ENCODE data around the gene MRPS16.

DNA sequence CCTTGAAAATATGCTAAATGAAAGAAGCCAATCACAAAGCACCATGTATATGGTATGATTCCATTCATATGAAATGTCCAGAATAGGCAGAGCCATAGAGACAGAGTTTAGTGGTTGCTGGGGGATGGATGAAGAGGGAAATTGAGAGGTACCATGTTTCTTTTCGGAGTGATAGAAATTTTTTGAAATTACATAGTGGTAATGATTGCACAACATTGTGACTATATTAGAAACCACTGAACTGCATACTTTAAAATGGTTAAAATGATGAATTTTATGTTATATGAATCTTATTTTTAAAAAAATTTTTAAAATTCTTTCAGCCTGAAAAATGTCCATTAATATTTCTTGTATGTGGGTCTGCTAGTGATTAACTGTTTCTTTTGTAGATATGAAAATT lies 31.5 kb downstream of the MRPS16 start:
- TF ChIP-seq POLR2AphosphoS5 (IDR thresholded peaks at IDR 0.05; ENCODE audit: low read depth, low read length) = no peak
- TF ChIP-seq POLR2A (IDR thresholded peaks at IDR 0.05; ENCODE audit: low read depth, low read length) = no peak
- no peak for TF ChIP-seq TAF1 (IDR thresholded peaks at IDR 0.05; ENCODE audit: borderline replicate concordance, low read depth, low read length)

Data from GM12892 (cell line).